SK-N-SH treated with all-trans-retinoic acid at 6 μM for 48 hours (cell line): ENCODE results near the gene MSX1.

ENCODE experiments used
- ARNTL ChIP-seq: fragments of 450-650 bp; formaldehyde crosslinking; IDR thresholded peaks from 2 replicates; pipeline ENCODE4 v1.5.0; 2020; ENCODE audit warnings: low read depth, mild to moderate bottlenecking, moderate library complexity, borderline replicate concordance
- BACH2 ChIP-seq: fragments of 250-450 bp; sonication (Bioruptor Pico); IDR thresholded peaks from 2 replicates; pipeline ENCODE4 v1.9.0; 2021; ENCODE audit warnings: mild to moderate bottlenecking, borderline replicate concordance
- CREB5 ChIP-seq: fragments of 250-450 bp; sonication (Bioruptor Pico); IDR thresholded peaks from 2 replicates; pipeline ENCODE4 v1.5.1; 2020; ENCODE audit warnings: low read depth, mild to moderate bottlenecking, moderate library complexity
- ISL1 ChIP-seq: fragments of 250-450 bp; sonication (Bioruptor Pico); IDR thresholded peaks from 2 replicates; pipeline ENCODE4 v2.1.2; 2022; ENCODE audit warnings: mild to moderate bottlenecking, moderate library complexity
- OSR1 ChIP-seq: fragments of 250-450 bp; sonication (Bioruptor Pico); IDR thresholded peaks from 2 replicates; pipeline ENCODE4 v1.8.0; 2022; ENCODE audit warnings: moderate library complexity, mild to moderate bottlenecking, inconsistent platforms
- PATZ1 ChIP-seq: fragments of 250-450 bp; sonication (Bioruptor Pico); IDR thresholded peaks from 2 replicates; pipeline ENCODE4 v1.8.0; 2020; ENCODE audit warnings: mild to moderate bottlenecking, moderate library complexity, borderline replicate concordance
- POU6F1 ChIP-seq: fragments of 250-450 bp; sonication (Bioruptor Pico); IDR thresholded peaks from 2 replicates; pipeline ENCODE4 v1.8.0; 2021; ENCODE audit warnings: low read depth, mild to moderate bottlenecking, moderate library complexity, borderline replicate concordance
- SNAI2 ChIP-seq: fragments of 250-450 bp; sonication (Bioruptor Pico); IDR thresholded peaks from 2 replicates; pipeline ENCODE4 v1.5.0; 2020; ENCODE audit warnings: mild to moderate bottlenecking, moderate library complexity
- TSHZ2 ChIP-seq: fragments of 250-450 bp; sonication (Bioruptor Pico); IDR thresholded peaks from 2 replicates; pipeline ENCODE4 v1.5.0; 2020; ENCODE audit warnings: mild to moderate bottlenecking, moderate library complexity
- ZC3H10 ChIP-seq: fragments of 250-450 bp; sonication (Bioruptor Pico); IDR thresholded peaks from 2 replicates; pipeline ENCODE4 v1.5.1; 2021; ENCODE audit warnings: mild to moderate bottlenecking, moderate library complexity
- ZFP3 ChIP-seq: fragments of 250-450 bp; sonication (Bioruptor Pico); IDR thresholded peaks from 2 replicates; pipeline ENCODE4 v1.5.0; 2020; ENCODE audit warnings: mild to moderate bottlenecking, moderate library complexity
- ZNF70 ChIP-seq: fragments of 450-650 bp; formaldehyde crosslinking; IDR thresholded peaks from 2 replicates; pipeline ENCODE4 v1.5.0; 2020; ENCODE audit warnings: mild to moderate bottlenecking, moderate library complexity
- ZNF8 ChIP-seq: fragments of 450-650 bp; formaldehyde crosslinking; IDR thresholded peaks from 2 replicates; pipeline ENCODE4 v1.5.0; 2020; ENCODE audit warnings: mild to moderate bottlenecking, moderate library complexity

- TF ChIP-seq ZNF8 (CRISPR knock-in tag) (no peak), ZFP3 (no peak), ZNF70 (CRISPR knock-in tag) (no peak), ARNTL (CRISPR knock-in tag) (no peak), SNAI2 (CRISPR knock-in tag) (no peak), TSHZ2 (CRISPR knock-in tag) (no peak), CREB5 (CRISPR knock-in tag) (no peak), OSR1 (CRISPR knock-in tag) (no peak), POU6F1 (CRISPR knock-in tag) (no peak), BACH2 (CRISPR knock-in tag) (no peak), ZC3H10 (CRISPR knock-in tag) (no peak), ISL1 (CRISPR knock-in tag) (no peak), PATZ1 (CRISPR knock-in tag) (no peak)
Observed at GRCh38 chr4:4812145-4812794, 47.2 kb upstream of the MSX1 start.
